HG02588 (cell line): ENCODE results near the gene LRCH2.

ENCODE experiments used
- ATAC-seq: cut with Tn5 transposase; IDR thresholded peaks from one replicate; pipeline ENCODE4 v1.9.1; 2021; ENCODE audit warnings: mild to moderate bottlenecking, moderate library complexity; ENCODE audit not compliant: unreplicated experiment

The LRCH2 gene

GRCh38 chrX:115068896-115069295 lies 165.0 kb downstream of the LRCH2 start:
- no peak for ATAC-seq

DNA sequence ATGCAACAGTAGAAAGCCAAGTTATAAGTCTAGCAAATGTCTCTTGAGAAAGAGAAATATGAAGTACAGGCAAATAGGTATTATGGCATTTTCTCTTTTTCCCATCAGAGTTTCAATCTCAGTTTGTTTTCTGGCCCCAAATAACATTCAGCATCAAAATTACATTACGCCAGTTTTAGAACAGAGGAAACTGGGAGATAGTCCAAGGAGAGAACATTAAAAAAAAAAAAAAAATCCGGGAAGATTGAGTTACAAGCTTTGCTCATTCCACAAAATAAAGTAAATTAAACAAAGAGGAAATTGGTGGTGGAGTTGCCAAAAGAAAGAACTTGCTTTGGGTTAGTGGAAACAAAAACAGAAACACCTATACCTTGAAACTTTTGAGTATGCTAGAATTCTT lies 166.1 kb downstream of the LRCH2 start:
- no peak for ATAC-seq

DNA sequence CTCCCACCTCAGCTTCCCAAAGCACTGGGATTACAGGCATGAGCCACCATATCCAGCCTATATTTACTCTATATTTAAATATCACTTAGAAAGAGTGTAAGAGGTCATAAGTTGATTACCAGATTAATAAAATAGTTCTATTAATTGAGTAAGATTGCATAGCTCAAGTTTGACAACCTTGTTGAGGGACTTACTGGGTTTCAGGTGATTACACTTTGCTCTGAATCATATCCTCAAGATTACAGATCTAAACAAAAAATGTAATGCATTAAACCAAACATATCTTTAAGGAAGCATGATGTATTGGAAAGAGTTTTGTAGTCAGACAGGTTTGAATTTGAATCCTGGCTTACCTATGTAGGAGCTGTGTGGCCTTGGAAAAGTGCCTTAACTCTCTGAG lies 168.6 kb downstream of the LRCH2 start:
- ATAC-seq, result no peak
